ENCODE measurements around the gene TGM5.

DNA sequence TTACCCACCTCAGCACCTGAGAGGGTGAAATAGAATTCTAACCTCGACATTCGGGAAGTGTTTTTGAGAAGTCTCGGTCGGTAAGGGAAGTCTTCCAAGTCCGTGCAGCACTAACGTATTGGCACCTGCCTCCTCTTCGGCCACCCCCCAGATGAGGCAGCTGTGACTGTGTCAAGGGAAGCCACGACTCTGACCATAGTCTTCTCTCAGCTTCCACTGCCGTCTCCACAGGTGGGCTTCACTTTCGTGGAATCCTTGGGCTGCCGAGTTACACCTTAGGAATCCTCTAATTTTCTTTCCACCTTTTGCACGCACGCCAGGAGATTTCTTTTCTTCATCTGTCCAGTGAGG, 80.8 kb downstream of the TGM5 start:
- TF ChIP-seq, protein P1, sequence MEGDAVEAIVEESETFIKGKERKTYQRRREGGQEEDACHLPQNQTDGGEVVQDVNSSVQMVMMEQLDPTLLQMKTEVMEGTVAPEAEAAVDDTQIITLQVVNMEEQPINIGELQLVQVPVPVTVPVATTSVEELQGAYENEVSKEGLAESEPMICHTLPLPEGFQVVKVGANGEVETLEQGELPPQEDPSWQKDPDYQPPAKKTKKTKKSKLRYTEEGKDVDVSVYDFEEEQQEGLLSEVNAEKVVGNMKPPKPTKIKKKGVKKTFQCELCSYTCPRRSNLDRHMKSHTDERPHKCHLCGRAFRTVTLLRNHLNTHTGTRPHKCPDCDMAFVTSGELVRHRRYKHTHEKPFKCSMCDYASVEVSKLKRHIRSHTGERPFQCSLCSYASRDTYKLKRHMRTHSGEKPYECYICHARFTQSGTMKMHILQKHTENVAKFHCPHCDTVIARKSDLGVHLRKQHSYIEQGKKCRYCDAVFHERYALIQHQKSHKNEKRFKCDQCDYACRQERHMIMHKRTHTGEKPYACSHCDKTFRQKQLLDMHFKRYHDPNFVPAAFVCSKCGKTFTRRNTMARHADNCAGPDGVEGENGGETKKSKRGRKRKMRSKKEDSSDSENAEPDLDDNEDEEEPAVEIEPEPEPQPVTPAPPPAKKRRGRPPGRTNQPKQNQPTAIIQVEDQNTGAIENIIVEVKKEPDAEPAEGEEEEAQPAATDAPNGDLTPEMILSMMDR (IDR thresholded peaks at IDR 0.05; ENCODE audit: extremely low read depth in 1 of 2, insufficient read depth in 1 of 2, low read depth in 1 of 2, low read length in 2 of 2): no peak
- no peak for TF ChIP-seq POLR2AphosphoS5 (IDR thresholded peaks at IDR 0.05; ENCODE audit: insufficient read depth, low read depth, low read length)
- no peak for TF ChIP-seq POLR2A (IDR thresholded peaks at IDR 0.05; ENCODE audit: low read depth, low read length)
- TF ChIP-seq EZH2 (IDR thresholded peaks at IDR 0.05; ENCODE audit: borderline replicate concordance, low read depth, low read length, severe bottlenecking): no peak
